Thymus (tissue), 11 donors: ENCODE results near the gene PCBP3. TPM values are rescaled to one million over a fixed set of nuclear protein-coding genes. Genes with fewer than 3 reads are reported as not detected.

ENCODE experiments used
- DNase-seq, 9 donors: peaks; one replicate each; pipeline ENCODE4 v3.0.0-alpha.2; 2013; ENCODE audit warnings: low spot score in 9 of 9, low read depth in 6 of 9, missing footprints in 1 of 9
- H3K27ac ChIP-seq, 2 donors: one replicate each; pipeline ENCODE4 v1.5.1; 2013; ENCODE audit warnings: control low read depth in 1 of 2, low read depth in 1 of 2, low read length in 1 of 2, mild to moderate bottlenecking in 1 of 2, moderate library complexity in 1 of 2
- H3K27me3 ChIP-seq, 2 donors: one replicate each; pipeline ENCODE4 v1.5.1; 2013; ENCODE audit warnings: low read length in 1 of 2; ENCODE audit not compliant: control insufficient read depth in 2 of 2, insufficient read depth in 1 of 2
- H3K36me3 ChIP-seq, 2 donors: one replicate each; pipeline ENCODE4 v1.5.1; 2013; ENCODE audit warnings: low read length in 1 of 2, mild to moderate bottlenecking in 1 of 2, moderate library complexity in 1 of 2; ENCODE audit not compliant: control insufficient read depth in 2 of 2, insufficient read depth in 2 of 2
- H3K4me1 ChIP-seq, 2 donors: one replicate each; pipeline ENCODE4 v1.5.1; 2013; ENCODE audit warnings: low read length in 2 of 2; ENCODE audit not compliant: control insufficient read depth in 2 of 2, insufficient read depth in 2 of 2
- H3K4me3 ChIP-seq, 2 donors: one replicate each; pipeline ENCODE4 v1.5.1; 2013; ENCODE audit warnings: low read length in 2 of 2, control low read depth in 1 of 2, mild to moderate bottlenecking in 1 of 2
- H3K9me3 ChIP-seq, 2 donors: one replicate each; pipeline ENCODE4 v1.5.1; 2013; ENCODE audit warnings: low read length in 1 of 2, mild to moderate bottlenecking in 1 of 2; ENCODE audit not compliant: control insufficient read depth in 2 of 2, insufficient read depth in 1 of 2
- WGBS: extraction: QIAGEN DNeasy Blood & Tissue Kit; methylation state at CpG from one replicate; pipeline ENCODE4 v1.1.7; 2013; 5-methylcytosine and 5-hydroxymethylcytosine counted together
- polyA plus RNA-seq: library from polyadenylated mRNA; stranded (reverse); fragments of 200-250 nt; gene quantifications from one replicate; pipeline ENCODE4 v1.2.3, GENCODE V29; 2013
- total RNA-seq: library from RNA; stranded (reverse); fragments of 120-200 nt; gene quantifications from one replicate; pipeline ENCODE4 v1.2.4, GENCODE V29; 2013
- donor health status: healthy.

PCBP3 gene
- total and polyA plus RNA-seq, 2 donors, result 12.8 to 44.9 TPM

DNA sequence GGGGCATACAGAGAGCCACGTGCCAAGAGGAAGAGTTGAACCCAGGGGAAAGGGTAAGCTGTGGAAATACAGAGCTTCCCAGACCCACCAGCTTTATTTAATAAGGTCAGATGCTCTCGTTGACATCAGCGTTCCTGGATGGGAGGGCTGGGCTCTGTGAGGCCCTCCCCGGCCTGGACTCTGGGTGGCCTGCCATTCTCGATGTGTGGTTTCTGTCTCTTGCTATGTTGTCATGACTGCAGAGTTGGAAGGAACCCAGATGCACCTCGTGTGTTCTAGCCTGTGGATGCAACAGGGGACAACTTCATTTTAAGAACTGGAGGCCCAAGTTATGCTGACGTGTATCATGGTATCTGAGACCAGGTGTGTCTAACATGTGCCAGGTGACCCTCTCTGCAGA is 101.7 kb downstream of the PCBP3 start:
- WGBS, result 94% methylated on average over 7 of the region's 7 CpGs
- Histone ChIP-seq H3K27me3 (no peaks in the 10 kb centered on the region), H3K4me1 (peaks cover 0 to 14% of the 10 kb centered on the region in 2 donors), H3K9me3 (peaks cover 4 to 7% of the 10 kb centered on the region in 2 donors), H3K36me3 (peaks cover 33 to 36% of the 10 kb centered on the region in 2 donors), H3K27ac (no peak overlapping the region), H3K4me3 (no peak overlapping the region)
- DNase-seq, result no peak

GRCh38 chr21:45747233-45747766 is 103.8 kb downstream of the PCBP3 start:
- Histone ChIP-seq H3K9me3 (peaks cover 4 to 7% of the 10 kb centered on the region in 2 donors), H3K4me1 (peaks cover 0 to 14% of the 10 kb centered on the region in 2 donors), H3K27me3 (no peaks in the 10 kb centered on the region), H3K36me3 (peaks cover 45% of the 10 kb centered on the region in 2 donors), H3K4me3 (no peak overlapping the region), H3K27ac (no peak overlapping the region)
- DNase-seq, result no peak
- WGBS, result 97% methylated on average over 14 of the region's 14 CpGs

DNA sequence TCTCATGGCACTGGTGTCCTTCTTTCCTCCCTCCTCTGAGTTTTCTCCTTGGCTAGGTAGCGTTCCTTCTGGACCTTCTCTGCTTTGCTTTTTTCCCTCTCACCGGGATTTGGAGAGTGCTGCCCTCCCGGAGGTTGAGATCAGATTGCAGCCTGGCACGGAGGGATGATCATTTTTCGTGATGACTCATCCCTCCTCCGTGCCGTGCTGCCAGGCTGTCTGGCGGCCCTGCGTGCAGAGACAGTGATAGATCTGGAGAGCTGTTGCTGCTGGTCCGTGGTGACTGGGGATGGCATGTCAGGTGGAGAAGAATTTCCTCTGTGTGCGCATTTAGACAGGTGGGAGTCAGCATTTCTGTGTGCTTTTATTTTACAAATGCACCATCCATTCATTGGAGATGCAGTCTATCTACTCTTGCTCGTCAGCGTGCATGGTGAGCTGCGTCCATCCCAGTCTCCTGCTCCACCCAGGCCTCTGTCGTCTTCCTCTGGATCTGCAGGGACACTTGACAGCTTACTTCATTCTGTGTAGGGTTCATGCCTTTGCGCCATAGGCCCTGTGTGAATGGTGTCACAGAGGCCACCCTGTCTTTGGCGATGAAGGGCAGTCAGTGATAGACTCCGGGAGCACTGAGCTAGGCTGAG is 104.4 kb downstream of the PCBP3 start:
- peaks cover 4 to 7% of the 10 kb centered on the region in 2 donors for H3K9me3 ChIP-seq
- 89% methylated on average over 18 of the region's 18 CpGs for WGBS
- H3K36me3 ChIP-seq, result peaks cover 45% of the 10 kb centered on the region in 2 donors
- H3K4me3 ChIP-seq, result no peak overlapping the region
- no peak for DNase-seq
- H3K4me1 ChIP-seq, result peaks cover 0 to 14% of the 10 kb centered on the region in 2 donors
- H3K27ac ChIP-seq, result no peak overlapping the region
- no peaks in the 10 kb centered on the region for H3K27me3 ChIP-seq

DNA sequence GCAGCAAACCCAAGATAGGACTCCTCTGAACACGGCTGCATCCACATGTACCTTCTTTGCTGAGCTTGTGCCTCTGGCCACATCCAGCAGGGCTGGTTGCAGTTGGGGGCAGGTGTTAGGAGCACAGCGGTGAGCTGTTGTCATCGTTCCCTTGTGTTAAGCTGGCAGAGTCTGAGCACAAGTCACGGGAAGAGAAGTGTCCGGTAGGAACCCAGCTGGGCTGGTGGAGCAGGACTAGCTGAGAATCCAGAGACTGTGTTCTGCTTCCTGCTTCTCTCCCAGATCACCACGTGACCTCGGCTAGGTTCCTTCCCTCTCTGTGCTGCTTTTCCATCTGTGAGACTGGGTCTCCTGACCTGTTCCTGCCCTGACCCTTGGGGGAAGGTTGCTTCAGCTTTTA is 105.1 kb downstream of the PCBP3 start:
- Histone ChIP-seq H3K27me3 (no peaks in the 10 kb centered on the region), H3K4me3 (no peak overlapping the region), H3K9me3 (peaks cover 4 to 7% of the 10 kb centered on the region in 2 donors), H3K36me3 (peaks cover 45% of the 10 kb centered on the region in 2 donors), H3K27ac (no peak overlapping the region), H3K4me1 (peaks cover 0 to 14% of the 10 kb centered on the region in 2 donors)
- no peak for DNase-seq
- 89% methylated on average over 7 of the region's 7 CpGs for WGBS

- Histone ChIP-seq H3K4me1 (peaks cover 0 to 14% of the 10 kb centered on the region in 2 donors), H3K27me3 (no peaks in the 10 kb centered on the region), H3K9me3 (peaks cover 4 to 7% of the 10 kb centered on the region in 2 donors), H3K27ac (no peak overlapping the region), H3K36me3 (peaks cover 37 to 40% of the 10 kb centered on the region in 2 donors), H3K4me3 (no peak overlapping the region)
- no peak for DNase-seq
- 89% methylated on average over 15 of the region's 15 CpGs for whole genome bisulfite sequencing
These were observed 106.4 kb downstream of the PCBP3 start for GRCh38 chr21:45749974-45750373.

DNA sequence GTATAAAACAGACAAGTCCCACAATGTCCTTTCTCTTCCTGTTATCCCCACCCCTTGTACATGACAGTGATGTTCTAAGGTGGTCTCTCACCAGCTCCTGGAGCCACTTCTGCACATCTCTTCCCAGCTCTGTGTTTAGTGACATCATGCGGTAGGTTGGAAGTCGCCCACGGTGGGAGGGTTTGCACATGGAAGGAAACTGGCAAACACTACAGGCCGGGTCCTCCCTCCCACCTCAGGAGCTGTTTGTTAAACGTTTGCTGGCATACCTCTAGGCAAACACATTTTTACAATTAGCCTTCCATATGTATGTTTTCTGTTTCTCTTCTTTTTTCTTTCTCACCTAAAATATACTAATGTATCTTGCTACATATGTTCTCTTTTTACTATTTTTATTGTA is 107.4 kb downstream of the PCBP3 start:
- 93% methylated on average over 5 of the region's 5 CpGs for WGBS
- Histone ChIP-seq H3K27me3 (no peaks in the 10 kb centered on the region), H3K27ac (no peak overlapping the region), H3K4me3 (no peak overlapping the region), H3K9me3 (peaks cover 0 to 1% of the 10 kb centered on the region in 2 donors), H3K36me3 (peaks cover 30 to 31% of the 10 kb centered on the region in 2 donors), H3K4me1 (peaks cover 0 to 14% of the 10 kb centered on the region in 2 donors)
- DNase-seq, result no peak

DNA sequence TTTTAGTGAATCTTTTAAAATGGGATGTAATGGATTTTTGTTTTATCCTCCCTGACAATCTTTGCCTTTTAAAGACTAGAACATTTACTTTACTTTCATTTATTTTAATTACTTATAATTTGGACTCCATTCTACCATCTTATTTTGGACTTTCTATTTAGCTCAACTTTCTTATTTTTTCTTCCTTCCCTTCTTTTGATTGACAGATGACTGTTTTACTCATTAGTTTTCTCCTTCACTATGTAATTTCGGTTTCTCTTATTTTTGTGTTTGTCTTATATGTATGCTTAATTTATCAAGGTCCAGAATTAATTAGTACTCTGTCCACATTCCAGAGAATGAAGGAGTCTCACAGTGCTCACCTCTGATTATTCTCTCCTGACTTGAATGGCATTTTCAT is 109.9 kb downstream of the PCBP3 start:
- Histone ChIP-seq H3K4me1 (peaks cover 0 to 11% of the 10 kb centered on the region in 2 donors), H3K36me3 (peaks cover 19 to 30% of the 10 kb centered on the region in 2 donors), H3K9me3 (no peaks in the 10 kb centered on the region), H3K4me3 (no peak overlapping the region), H3K27me3 (no peaks in the 10 kb centered on the region), H3K27ac (no peak overlapping the region)
- 97% methylated on average over 1 of the region's 1 CpG for WGBS
- no peak for DNase-seq

- WGBS, result 97% methylated on average over 1 of the region's 1 CpG
These were observed 112.5 kb downstream of the PCBP3 start for GRCh38 chr21:45756029-45756428.

GRCh38 chr21:45756669-45757068 is 113.1 kb downstream of the PCBP3 start:
- no peak for DNase-seq
- H3K4me3 ChIP-seq, result no peak overlapping the region
- H3K4me1 ChIP-seq, result no peaks in the 10 kb centered on the region
- 99% methylated on average over 2 of the region's 2 CpGs for WGBS
- peaks cover 10 to 13% of the 10 kb centered on the region in 2 donors for H3K36me3 ChIP-seq
- no peaks in the 10 kb centered on the region for H3K9me3 ChIP-seq
- no peak overlapping the region for H3K27ac ChIP-seq
- no peaks in the 10 kb centered on the region for H3K27me3 ChIP-seq

More at GRCh38 chr21:45756029-45756428, 112.5 kb downstream of the PCBP3 start:
- Histone ChIP-seq H3K36me3 (peaks cover 10 to 11% of the 10 kb centered on the region in 2 donors), H3K27ac (no peak overlapping the region), H3K9me3 (no peaks in the 10 kb centered on the region), H3K27me3 (no peaks in the 10 kb centered on the region), H3K4me1 (no peaks in the 10 kb centered on the region), H3K4me3 (no peak overlapping the region)
- DNase-seq, result no peak
